ENCODE data around the gene PRR33.

PRR33 gene

GRCh38 chr11:1928891-1929541, 37.3 kb upstream of the PRR33 start:
- DNase-seq (ENCODE audit: low read depth): no peak
- no peak overlapping the region for H3K4me3 ChIP-seq (ENCODE audit: low read depth, low read length)

- H3K4me3 ChIP-seq (ENCODE audit: low read depth, low read length): no peak overlapping the region
- DNase-seq (ENCODE audit: low read depth): no peak
These were observed 36.8 kb upstream of the PRR33 start for GRCh38 chr11:1928470-1928890.

GRCh38 chr11:1927848-1928469, 36.3 kb upstream of the PRR33 start:
- DNase-seq (ENCODE audit: low read depth): no peak
- H3K4me3 ChIP-seq (ENCODE audit: low read depth, low read length): no peak overlapping the region

GRCh38 chr11:1927026-1927847, 35.5 kb upstream of the PRR33 start:
- no peak overlapping the region for H3K4me3 ChIP-seq (ENCODE audit: low read depth, low read length)
- DNase-seq (ENCODE audit: low read depth): no peak

- DNase-seq (ENCODE audit: low read depth): no peak
These were observed 34.7 kb upstream of the PRR33 start for GRCh38 chr11:1926156-1927025.

GRCh38 chr11:1925373-1926155, 33.9 kb upstream of the PRR33 start:
- no peak for DNase-seq (ENCODE audit: low read depth)
- no peak overlapping the region for H3K4me3 ChIP-seq (ENCODE audit: low read depth, low read length)

More at GRCh38 chr11:1926156-1927025, 34.7 kb upstream of the PRR33 start:
- no peak overlapping the region for H3K4me3 ChIP-seq (ENCODE audit: low read depth, low read length)

- no peak for DNase-seq (ENCODE audit: low read depth)
These were observed 33.1 kb upstream of the PRR33 start for GRCh38 chr11:1924646-1925372.

GRCh38 chr11:1924181-1924580, 32.5 kb upstream of the PRR33 start:
- no peak overlapping the region for H3K4me3 ChIP-seq (ENCODE audit: low read depth, low read length)
- no peak for DNase-seq (ENCODE audit: low read depth)

More at GRCh38 chr11:1924646-1925372, 33.1 kb upstream of the PRR33 start:
- H3K4me3 ChIP-seq (ENCODE audit: low read depth, low read length): no peak overlapping the region

- H3K4me3 ChIP-seq (ENCODE audit: low read depth, low read length): no peak overlapping the region
- no peak for DNase-seq (ENCODE audit: low read depth)
These were observed 31.7 kb upstream of the PRR33 start for GRCh38 chr11:1923201-1923956.

- no peak for DNase-seq (ENCODE audit: low read depth)
- H3K4me3 ChIP-seq (ENCODE audit: low read depth, low read length): no peak overlapping the region
These were observed 30.9 kb upstream of the PRR33 start for GRCh38 chr11:1922481-1923081.

GRCh38 chr11:1921574-1922141, 30.0 kb upstream of the PRR33 start:
- peak; percentile 78 for DNase-seq (ENCODE audit: low read depth)
- no peak overlapping the region for H3K4me3 ChIP-seq (ENCODE audit: low read depth, low read length)

GRCh38 chr11:1920909-1921573, 29.3 kb upstream of the PRR33 start:
- DNase-seq (ENCODE audit: low read depth): no peak
- H3K4me3 ChIP-seq (ENCODE audit: low read depth, low read length): no peak overlapping the region

GRCh38 chr11:1920128-1920908, 28.6 kb upstream of the PRR33 start:
- no peak overlapping the region for H3K4me3 ChIP-seq (ENCODE audit: low read depth, low read length)
- DNase-seq (ENCODE audit: low read depth): no peak

GRCh38 chr11:1919391-1920127, 27.9 kb upstream of the PRR33 start, which contains the start of gene TNNT3:
TSS of gene TNNT3 (plus strand) at chr11:1919703. CDS start at chr11:1922875, 3,172 bp downstream.
- DNase-seq (ENCODE audit: low read depth): no peak
- H3K4me3 ChIP-seq (ENCODE audit: low read depth, low read length): no peak within 1 kb of the TSS
